SK-N-SH (cell line): ENCODE data around the gene DPY19L2. TPM values are rescaled to one million over a fixed set of nuclear protein-coding genes. Genes with fewer than 3 reads are reported as not detected.
"Not testable (repeated sequence)": the region's sequence is repeated elsewhere in the genome, so short reads cannot be mapped to it uniquely, and the experiment has no call there.

Experiments
- CTCF ChIA-PET: fragments of 300-600, 350-600 bp; formaldehyde crosslinking; extraction: SDS; loops from one replicate; lab custom pipeline; 2021; lab: Yijun Ruan, JAX
- POLR2A ChIA-PET: fragments of 350-600 bp; sonication (Branson Sonifier 250); formaldehyde crosslinking; extraction: SDS; loops from one replicate; lab custom pipeline; 2020; ENCODE audit warnings: antibody characterized with exemption, inconsistent platforms; lab: Yijun Ruan, JAX
- DNase-seq: peaks from one replicate; pipeline ENCODE4 v3.0.0; 2012
- H2AFZ ChIP-seq: fragments of 200-600 bp; sonication (generic); 2 replicates; pipeline ENCODE4 v1.8.1; 2016; ENCODE audit warnings: antibody characterized with exemption, mild to moderate bottlenecking, low read depth
- H3F3A ChIP-seq: fragments of 200-600 bp; sonication (generic); replicated peaks from 2 replicates; pipeline ENCODE3; 2016; ENCODE audit warnings: antibody characterized with exemption, mild to moderate bottlenecking; ENCODE audit not compliant: insufficient read depth
- H3K27ac ChIP-seq, 2 experiments: fragments of 200-500 bp in 1 of 2; fragments of 200-600 bp in 1 of 2; sonication (Bioruptor generic) in 1 of 2; sonication (generic), shearing (Covaris generic) in 1 of 2; 2 replicates each; pipeline versions ENCODE4 v1.5.1 to v1.6.1; 2014 to 2016; ENCODE audit warnings: low read depth in 2 of 2, inconsistent platforms in 1 of 2, low read length in 1 of 2, mild to moderate bottlenecking in 1 of 2, mixed read lengths in 1 of 2
- H3K27me3 ChIP-seq: fragments of 200-600 bp; sonication (generic), shearing (Covaris generic); 2 replicates; pipeline ENCODE4 v1.6.1; 2016; ENCODE audit warnings: mixed run types; ENCODE audit not compliant: insufficient read depth
- H3K36me3 ChIP-seq, 2 experiments: fragments of 200-500 bp in 1 of 2; fragments of 200-600 bp in 1 of 2; sonication (Bioruptor generic) in 1 of 2; sonication (generic) in 1 of 2; replicated peaks in 1 of 2; 2 replicates each; pipeline versions ENCODE3 to v1.5.1; 2014 to 2016; ENCODE audit warnings: low read length in 1 of 2, mild to moderate bottlenecking in 1 of 2; ENCODE audit not compliant: insufficient read depth in 2 of 2, control insufficient read depth in 1 of 2
- H3K4me1 ChIP-seq, 2 experiments: fragments of 200-500 bp in 1 of 2; fragments of 200-600 bp in 1 of 2; sonication (Bioruptor generic) in 1 of 2; sonication (generic), shearing (Covaris generic) in 1 of 2; 2 replicates each; pipeline versions ENCODE4 v1.5.1 to v1.6.1; 2014 to 2016; ENCODE audit warnings: low read depth in 1 of 2, low read length in 1 of 2, mixed run types in 1 of 2; ENCODE audit not compliant: insufficient read depth in 2 of 2, control insufficient read depth in 1 of 2
- H3K4me2 ChIP-seq: fragments of 200-600 bp; sonication (generic), shearing (Covaris generic); 2 replicates; pipeline ENCODE4 v1.6.1; 2017; ENCODE audit warnings: mixed run types
- H3K4me3 ChIP-seq, 2 experiments: fragments of 200-500 bp in 1 of 2; fragments of 200-600 bp in 1 of 2; sonication (Bioruptor generic) in 1 of 2; sonication (generic), shearing (Covaris generic) in 1 of 2; 2 replicates each; pipeline versions ENCODE4 v1.5.1 to v1.8.1; 2014 to 2016; ENCODE audit warnings: low read depth in 2 of 2, inconsistent platforms in 1 of 2, low read length in 1 of 2, mild to moderate bottlenecking in 1 of 2, mixed read lengths in 1 of 2, moderate library complexity in 1 of 2
- H3K79me2 ChIP-seq: fragments of 200-600 bp; sonication (generic); 2 replicates; pipeline ENCODE4 v1.8.1; 2017; ENCODE audit warnings: mild to moderate bottlenecking; ENCODE audit not compliant: insufficient read depth
- H3K9ac ChIP-seq: fragments of 200-600 bp; sonication (generic); 2 replicates; pipeline ENCODE4 v1.6.1; 2017; ENCODE audit warnings: mixed run types
- H3K9me2 ChIP-seq: fragments of 200-600 bp; sonication (generic); 2 replicates; pipeline ENCODE4 v1.6.1; 2017; ENCODE audit warnings: mixed run types
- H3K9me3 ChIP-seq: fragments of 200-600 bp; sonication (generic); 2 replicates; pipeline ENCODE4 v1.6.1; 2017; ENCODE audit warnings: mixed run types, mild to moderate bottlenecking, moderate library complexity
- H4K20me1 ChIP-seq: fragments of 200-600 bp; sonication (generic); 2 replicates; pipeline ENCODE4 v1.6.1; 2017; ENCODE audit warnings: mild to moderate bottlenecking, mixed run types; ENCODE audit not compliant: insufficient read depth
- EP300 ChIP-seq, 2 experiments: IDR thresholded peaks; 2 replicates each; pipeline versions ENCODE4 v1.4.0 to v1.6.1; 2012; ENCODE audit warnings: borderline replicate concordance in 1 of 2, low read depth in 1 of 2, low read length in 1 of 2
- FOSL2 ChIP-seq: IDR thresholded peaks from 2 replicates; pipeline ENCODE4 v1.4.0; 2012; ENCODE audit warnings: low read depth, mild to moderate bottlenecking, moderate library complexity, borderline replicate concordance
- JUND ChIP-seq: IDR thresholded peaks from 2 replicates; pipeline ENCODE4 v1.4.0; 2012
- NFIC ChIP-seq: IDR thresholded peaks from 2 replicates; pipeline ENCODE4 v1.4.0; 2012; ENCODE audit warnings: borderline replicate concordance
- TCF12 ChIP-seq: IDR thresholded peaks from 2 replicates; pipeline ENCODE4 v1.4.0; 2012
- TEAD4 ChIP-seq: IDR thresholded peaks from 2 replicates; pipeline ENCODE4 v1.4.0; 2012; ENCODE audit warnings: mild to moderate bottlenecking, borderline replicate concordance; ENCODE audit not compliant: insufficient read depth
- WGBS: methylation state at CpG from one replicate; pipeline ENCODE4 v1.1.6; 2017; ENCODE audit warnings: low lambda C conversion rate; 5-methylcytosine and 5-hydroxymethylcytosine counted together
- polyA plus RNA-seq, 3 experiments: library from polyadenylated mRNA; depleted of rRNA; stranded (reverse); fragments of >200 nt; gene quantifications; 2 replicates each; pipeline ENCODE4 v1.2.3, GENCODE V29; 2012

DPY19L2 gene
- polyA plus RNA-seq, 1 of the 3 experiments (the other 2 are of a cell fraction) = 4.8 TPM

DNA sequence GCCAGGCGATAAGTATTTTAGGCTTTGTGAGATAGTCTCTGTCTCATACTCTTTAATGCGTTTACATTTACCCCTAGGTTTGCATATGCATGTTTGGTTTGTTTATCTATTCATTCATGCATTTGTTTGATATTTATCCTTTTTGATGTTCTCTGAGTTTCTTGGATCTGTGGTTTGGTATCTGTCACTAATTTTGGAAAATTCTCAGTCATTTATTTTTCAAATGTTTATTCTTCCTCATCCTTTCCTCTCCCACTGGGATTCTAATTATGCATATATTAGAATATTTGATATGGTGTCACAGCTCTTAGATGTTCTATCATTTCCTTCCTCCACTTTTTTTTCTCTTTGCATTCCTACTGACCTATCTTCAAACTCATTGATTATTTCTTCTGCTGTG, 11.9 kb downstream of the DPY19L2 start:
- H3K9me3 ChIP-seq, H3K36me3 ChIP-seq, H3K4me1 ChIP-seq, H3K4me3 ChIP-seq, H3K79me2 ChIP-seq, H3F3A ChIP-seq, POLR2A ChIA-PET, DNase-seq, H3K27me3 ChIP-seq, H3K4me2 ChIP-seq, H3K27ac ChIP-seq, H2AFZ ChIP-seq, H4K20me1 ChIP-seq, H3K9me2 ChIP-seq, H3K9ac ChIP-seq, CTCF ChIA-PET: not testable (repeated sequence)
- WGBS = 92% methylated on average over 2 of the region's 2 CpGs

DNA sequence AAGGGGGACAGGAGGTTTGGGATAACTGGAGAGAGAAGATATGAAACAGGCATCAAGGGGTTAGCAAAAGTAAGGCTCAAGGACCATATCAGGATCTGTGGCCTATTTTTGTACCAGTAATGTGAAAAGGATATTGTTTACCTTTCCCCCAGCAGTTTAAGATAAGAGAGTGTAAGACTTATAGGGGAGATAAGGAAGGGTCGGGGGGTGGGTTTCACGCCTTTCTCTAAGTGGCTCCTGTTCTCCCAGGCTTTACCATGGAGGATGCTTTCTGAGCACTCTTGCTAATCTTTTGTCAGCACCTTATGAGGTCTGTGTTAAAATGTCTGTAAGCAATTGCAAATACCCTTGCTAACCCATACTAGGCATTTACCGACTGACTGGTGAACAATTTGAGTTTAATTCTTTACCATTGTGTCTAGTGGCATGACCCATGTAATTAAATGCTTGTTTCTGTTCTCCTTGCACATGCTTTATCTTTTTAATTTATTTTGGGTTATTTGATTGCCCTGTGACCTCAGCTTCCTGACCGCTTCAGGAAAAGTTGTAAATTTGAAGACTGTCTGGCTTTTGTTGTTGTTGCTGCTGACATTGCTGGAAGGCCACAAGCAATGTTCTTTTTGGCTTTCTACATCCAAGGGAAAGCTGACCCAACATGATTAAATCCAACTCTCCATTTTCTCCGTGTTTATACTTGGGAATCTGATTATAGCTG, 12.6 kb downstream of the DPY19L2 start:
- 77% methylated on average over 5 of the region's 5 CpGs for WGBS
- H3K27ac ChIP-seq, H4K20me1 ChIP-seq, H3K4me2 ChIP-seq, H3F3A ChIP-seq, POLR2A ChIA-PET, H3K9me2 ChIP-seq, H3K79me2 ChIP-seq, H3K9ac ChIP-seq, CTCF ChIA-PET, H3K36me3 ChIP-seq, H3K4me1 ChIP-seq, H2AFZ ChIP-seq, H3K9me3 ChIP-seq, H3K4me3 ChIP-seq, H3K27me3 ChIP-seq: not testable (repeated sequence)
- peak; percentile 1 for DNase-seq

DNA sequence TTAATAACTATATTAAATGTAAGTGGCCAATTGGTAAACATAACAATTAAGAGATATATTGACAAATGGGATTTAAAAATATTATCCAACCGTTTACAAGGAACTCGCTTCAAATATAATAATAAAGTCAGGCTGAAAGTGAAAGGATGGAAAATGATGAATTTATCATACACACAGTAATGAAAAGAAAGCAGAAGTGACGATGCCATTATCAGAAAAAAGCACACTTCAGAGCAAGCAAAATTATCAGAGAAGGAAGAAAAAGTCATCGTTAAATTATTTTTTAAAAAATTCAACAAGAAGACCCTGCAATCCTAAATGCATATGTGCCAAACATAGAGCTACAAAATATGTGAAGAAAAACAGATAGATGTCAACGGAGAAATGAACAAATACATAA, 13.8 kb downstream of the DPY19L2 start:
- H3K79me2 ChIP-seq, H3K36me3 ChIP-seq, CTCF ChIA-PET, H3K9ac ChIP-seq, H3F3A ChIP-seq, DNase-seq, H3K27ac ChIP-seq, H3K4me2 ChIP-seq, H4K20me1 ChIP-seq, H2AFZ ChIP-seq, H3K4me3 ChIP-seq, POLR2A ChIA-PET, H3K4me1 ChIP-seq, H3K9me2 ChIP-seq, H3K9me3 ChIP-seq, H3K27me3 ChIP-seq: not testable (repeated sequence)
- WGBS = 92% methylated on average over 5 of the region's 5 CpGs

DNA sequence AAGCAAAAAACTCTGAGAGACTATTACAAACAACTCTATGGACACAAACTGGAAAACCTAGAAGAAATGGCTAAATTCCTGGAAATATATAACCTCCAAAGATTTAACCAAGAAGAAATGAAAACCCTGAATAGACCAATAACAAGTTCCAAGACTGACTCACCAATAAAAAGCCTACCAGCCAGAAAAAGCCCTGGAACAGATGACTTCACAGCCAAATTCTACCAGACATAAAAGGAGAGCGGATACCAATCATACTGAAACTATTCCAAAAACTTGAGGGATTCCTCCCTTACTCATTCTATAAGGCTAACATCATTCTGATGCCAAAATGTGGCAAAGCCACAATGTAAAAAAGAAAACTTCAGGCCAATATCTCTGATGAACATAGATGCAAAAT, 18.8 kb downstream of the DPY19L2 start:
- H3K4me3 ChIP-seq, H4K20me1 ChIP-seq, H3F3A ChIP-seq, H3K36me3 ChIP-seq, H3K27me3 ChIP-seq, POLR2A ChIA-PET, CTCF ChIA-PET, H3K79me2 ChIP-seq, DNase-seq, H3K4me2 ChIP-seq, H3K9ac ChIP-seq, H2AFZ ChIP-seq, H3K9me2 ChIP-seq, H3K4me1 ChIP-seq, H3K9me3 ChIP-seq: not testable (repeated sequence)
- 31% methylated on average over 1 of the region's 1 CpG for WGBS
- TF ChIP-seq EP300 (IDR thresholded peaks at IDR 0.05; ENCODE audit: borderline replicate concordance in 1 of 2, low read depth in 1 of 2, low read length in 1 of 2) (peak in 1 of 2 experiments; percentile 19; a peak in 1 of 4 replicates), JUND (peak; percentile 49; the same call in 1 of the 2 replicates), FOSL2 (0 out of 2 replicates have a peak, but pooled peaks have one; percentile 38), TCF12 (peak; percentile 38; the same call in 1 of the 2 replicates), TEAD4 (peak; percentile 52; the same call in 1 of the 2 replicates), NFIC (peak; percentile 32; the same call in 1 of the 2 replicates)
- peak overlapping the region in 1 of 2 experiments; percentile 22; a peak in 1 of 4 replicates for H3K27ac ChIP-seq
